Stimulated activated naive CD8-positive, alpha-beta T cell treated with anti-CD3 and anti-CD28 coated beads, Interleukin-15, Interleukin-2, amounts not matched to agents 100 U/mL and 50 U/mL, for 24 hours (primary cell): Measurements from ENCODE around the gene GCNT2.
"Not testable (repeated sequence)": the region's sequence is repeated elsewhere in the genome, so short reads cannot be mapped to it uniquely, and the experiment has no call there.

ENCODE experiments used
- ATAC-seq: fragments of 150-1000 bp; cut with Tn5 transposase; one replicate; pipeline ENCODE4 v1.10.0; 2021
- DNase-seq: peaks from one replicate; pipeline ENCODE4 v3.0.0; 2021

GCNT2 gene

GRCh38 chr6:10581402-10581801 lies 60.3 kb downstream of the GCNT2 start:
- ATAC-seq = not testable (repeated sequence)

GRCh38 chr6:10582774-10583508 lies 61.8 kb downstream of the GCNT2 start:
- DNase-seq (no peak), ATAC-seq (no peak)

More at GRCh38 chr6:10581402-10581801, 60.3 kb downstream of the GCNT2 start:
- DNase-seq = not testable (repeated sequence)

- DNase-seq = no peak
- no peak for ATAC-seq
These were observed 62.4 kb downstream of the GCNT2 start for GRCh38 chr6:10583509-10583901.

GRCh38 chr6:10584607-10585006 lies 63.5 kb downstream of the GCNT2 start:
- ATAC-seq = no peak
- no peak for DNase-seq

GRCh38 chr6:10585209-10585845 lies 64.2 kb downstream of the GCNT2 start:
- no peak for DNase-seq
- no peak for ATAC-seq

- DNase-seq (no peak), ATAC-seq (no peak)
These were observed 65.2 kb downstream of the GCNT2 start for GRCh38 chr6:10586302-10586701.

- DNase-seq = no peak
- no peak for ATAC-seq
These were observed 66.7 kb downstream of the GCNT2 start for GRCh38 chr6:10587656-10588406.

GRCh38 chr6:10588562-10589428 lies 67.6 kb downstream of the GCNT2 start:
- DNase-seq (no peak), ATAC-seq (no peak)

GRCh38 chr6:10589429-10589727 lies 68.2 kb downstream of the GCNT2 start:
- no peak for DNase-seq
- ATAC-seq = no peak

- ATAC-seq = no peak
- DNase-seq = no peak
These were observed 68.8 kb downstream of the GCNT2 start for GRCh38 chr6:10589983-10590382.

- DNase-seq (no peak), ATAC-seq (no peak)
These were observed 70.4 kb downstream of the GCNT2 start for GRCh38 chr6:10591422-10592160.

GRCh38 chr6:10595731-10596664 lies 74.8 kb downstream of the GCNT2 start:
- ATAC-seq = no peak
- no peak for DNase-seq

- ATAC-seq = no peak
- no peak for DNase-seq
These were observed 76.4 kb downstream of the GCNT2 start for GRCh38 chr6:10597499-10598001.

GRCh38 chr6:10598084-10598960 lies 77.2 kb downstream of the GCNT2 start:
- ATAC-seq (no peak), DNase-seq (no peak)

GRCh38 chr6:10599046-10599445 lies 77.9 kb downstream of the GCNT2 start:
- no peak for ATAC-seq
- DNase-seq = no peak

- DNase-seq, ATAC-seq: not testable (repeated sequence)
These were observed 79.5 kb downstream of the GCNT2 start for GRCh38 chr6:10600681-10601080.

- ATAC-seq (no peak), DNase-seq (no peak)
These were observed 82.1 kb downstream of the GCNT2 start for GRCh38 chr6:10603219-10603618.

- DNase-seq (no peak), ATAC-seq (no peak)
These were observed 87.9 kb downstream of the GCNT2 start for GRCh38 chr6:10609038-10609437.

GRCh38 chr6:10610289-10610688 lies 89.1 kb downstream of the GCNT2 start:
- DNase-seq = no peak
- ATAC-seq = no peak
